Stimulated activated naive CD4-positive, alpha-beta T cell (primary cell): Measurements from ENCODE around the gene ADAP1.
"Not testable (repeated sequence)": the region's sequence is repeated elsewhere in the genome, so short reads cannot be mapped to it uniquely, and the experiment has no call there.

Source experiments
- DNase-seq, 6 experiments: peaks; one replicate each; lab custom pipeline; 2025; lab: John Stamatoyannopoulos, UW

ADAP1 gene

DNA sequence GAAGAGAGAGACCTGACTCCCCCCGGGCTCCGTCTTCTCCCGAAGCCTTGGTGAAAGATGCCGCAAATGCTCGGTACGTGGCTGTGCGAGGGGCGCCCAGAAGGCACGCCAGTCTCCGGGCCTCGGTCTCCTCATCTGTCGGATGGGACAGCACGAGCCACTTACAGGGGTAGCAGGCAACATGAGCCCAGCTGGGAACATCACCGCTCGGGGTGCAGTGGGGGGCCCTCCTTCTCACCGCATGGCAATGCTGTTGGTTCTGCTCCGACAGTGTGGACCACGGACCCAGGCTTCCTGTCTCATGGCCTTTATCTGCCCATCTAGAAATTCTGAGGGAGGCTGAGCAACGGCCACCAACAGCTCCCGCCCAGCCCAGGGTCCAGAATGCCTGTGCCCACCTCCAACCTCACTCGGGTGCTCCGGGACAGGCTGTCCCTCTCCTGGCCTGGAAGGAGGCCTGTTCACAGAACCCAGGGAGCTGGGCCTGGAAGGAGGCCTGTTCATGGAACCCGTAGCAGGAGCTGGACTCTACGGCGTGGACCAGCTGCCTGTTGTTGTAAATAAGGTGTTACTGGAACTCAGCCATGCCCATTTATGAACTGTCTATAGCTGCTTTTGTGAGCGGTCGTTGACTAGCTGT is 15.8 kb downstream of the ADAP1 start:
- DNase-seq, result no peak

DNA sequence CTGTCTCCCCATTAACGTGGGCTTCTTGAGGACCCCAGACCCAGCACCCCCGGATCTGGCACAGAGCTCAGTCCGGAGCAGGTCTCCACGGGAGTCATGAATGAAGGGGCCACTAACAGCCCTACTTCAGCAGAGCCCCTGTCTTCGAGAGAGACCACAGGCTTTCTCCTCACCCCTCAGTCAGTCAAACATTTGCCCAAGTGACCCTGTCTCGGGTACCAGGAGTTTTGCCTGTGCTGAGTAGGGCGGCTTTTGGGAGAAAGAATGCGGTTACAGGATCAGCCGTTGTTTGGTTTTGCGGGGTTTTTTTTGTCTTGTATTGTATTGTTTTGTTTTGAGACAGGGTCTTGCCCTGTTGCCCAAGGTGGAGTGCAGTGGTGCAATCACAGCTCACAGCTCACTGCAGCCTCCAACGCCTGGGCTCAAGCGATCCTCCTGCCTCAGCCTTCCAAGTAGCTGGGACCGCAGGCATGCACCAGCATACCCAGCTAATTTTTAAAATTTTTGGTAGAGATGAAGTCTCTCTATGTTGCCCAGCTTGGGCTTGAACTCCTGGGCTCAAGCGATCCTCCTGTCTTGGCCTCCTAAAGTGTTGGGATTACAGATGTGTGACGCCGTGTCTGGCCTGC is 16.5 kb downstream of the ADAP1 start:
- DNase-seq, result no peak

DNA sequence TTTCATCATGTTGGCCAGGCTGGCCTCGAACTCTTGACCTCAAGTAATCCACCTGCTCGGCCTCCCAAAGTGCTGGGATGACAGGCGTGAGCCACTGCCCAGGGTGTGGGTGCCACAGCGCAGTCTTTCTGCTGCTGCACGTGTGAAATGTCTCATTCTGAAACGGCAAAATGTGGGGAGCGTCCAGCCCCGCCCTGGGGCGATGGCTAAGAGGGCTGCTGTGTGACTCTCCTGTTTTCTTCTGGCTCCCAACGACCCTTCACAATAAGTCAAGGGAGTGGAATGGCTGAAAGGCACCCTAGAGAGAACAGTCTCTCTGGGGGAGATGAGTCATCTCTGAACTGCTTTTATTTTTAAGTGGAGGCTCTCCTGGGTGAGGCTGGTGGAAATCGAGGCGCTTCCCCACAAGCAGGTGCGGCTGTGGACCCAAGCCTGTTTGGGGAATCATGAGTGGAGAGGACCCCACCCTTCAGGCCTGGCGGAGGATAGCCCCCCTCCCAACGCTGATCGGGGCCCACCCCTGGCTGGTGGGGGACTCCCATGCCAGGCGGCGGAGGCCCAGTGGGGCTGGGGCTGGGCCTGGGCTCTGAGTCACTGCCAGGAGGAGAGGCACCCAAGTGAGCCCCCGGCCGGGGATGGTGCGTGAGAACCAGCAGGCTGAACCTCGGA is 18.0 kb downstream of the ADAP1 start:
- DNase-seq, result no peak

DNA sequence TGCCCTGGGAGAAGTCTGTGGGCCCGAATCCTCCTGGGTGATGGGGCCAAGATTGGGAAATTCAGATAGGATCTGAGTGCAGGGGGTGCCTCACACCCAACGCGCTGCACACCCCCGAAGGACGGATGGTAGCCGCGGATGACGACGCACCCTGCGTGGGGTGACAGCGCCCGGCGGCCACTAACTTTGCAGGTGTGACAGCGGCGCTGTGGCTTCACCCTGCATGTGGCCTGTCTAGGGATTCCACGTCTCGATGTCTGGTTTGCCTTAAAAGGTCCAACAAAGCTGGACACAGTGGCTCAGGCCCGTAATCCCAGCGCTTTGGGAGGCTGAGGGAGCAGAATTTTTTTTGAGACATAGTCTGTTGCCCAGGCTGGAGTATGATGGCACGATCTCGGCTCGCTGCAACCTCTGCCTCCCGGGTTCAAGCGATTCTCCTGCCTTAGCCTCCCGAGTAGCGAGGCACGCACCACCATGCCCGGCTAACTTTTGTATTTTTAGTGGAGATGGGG is 18.6 kb downstream of the ADAP1 start:
- no peak for DNase-seq

DNA sequence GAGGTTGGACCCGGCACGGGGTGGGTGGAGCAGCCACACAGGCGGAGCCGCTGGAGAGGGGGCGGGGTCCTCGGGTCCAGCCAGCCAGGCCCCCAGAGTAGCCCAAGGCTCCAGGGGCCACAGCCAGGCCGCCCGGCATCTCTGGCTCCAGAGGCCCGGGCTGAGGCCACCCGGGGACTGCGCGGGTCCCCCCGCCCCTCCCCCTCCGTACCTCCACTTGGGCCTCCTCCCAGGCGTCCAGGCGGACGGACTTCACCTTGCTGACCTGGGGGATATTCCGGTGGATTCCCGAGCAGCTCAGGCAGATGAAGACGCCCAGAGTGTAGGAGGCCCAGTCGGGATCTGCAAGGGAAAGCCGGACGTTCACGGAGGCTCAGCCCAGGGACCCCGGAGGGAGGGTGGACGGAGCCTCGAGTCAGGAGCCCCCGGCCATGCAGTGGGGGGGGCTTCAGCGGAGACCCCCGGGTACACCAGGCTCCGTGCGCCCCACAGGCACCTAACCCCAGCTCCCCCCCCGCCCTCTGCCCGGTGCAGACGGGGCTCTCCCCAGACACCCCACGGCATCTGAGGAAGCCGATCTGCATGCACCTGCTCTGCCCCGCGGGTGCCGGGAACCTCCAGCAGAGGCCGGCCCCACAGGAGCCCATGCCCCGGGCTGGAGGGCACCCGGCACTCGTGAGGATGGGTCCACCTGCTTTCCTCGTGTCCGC is 19.2 kb downstream of the ADAP1 start:
- no peak for DNase-seq

DNA sequence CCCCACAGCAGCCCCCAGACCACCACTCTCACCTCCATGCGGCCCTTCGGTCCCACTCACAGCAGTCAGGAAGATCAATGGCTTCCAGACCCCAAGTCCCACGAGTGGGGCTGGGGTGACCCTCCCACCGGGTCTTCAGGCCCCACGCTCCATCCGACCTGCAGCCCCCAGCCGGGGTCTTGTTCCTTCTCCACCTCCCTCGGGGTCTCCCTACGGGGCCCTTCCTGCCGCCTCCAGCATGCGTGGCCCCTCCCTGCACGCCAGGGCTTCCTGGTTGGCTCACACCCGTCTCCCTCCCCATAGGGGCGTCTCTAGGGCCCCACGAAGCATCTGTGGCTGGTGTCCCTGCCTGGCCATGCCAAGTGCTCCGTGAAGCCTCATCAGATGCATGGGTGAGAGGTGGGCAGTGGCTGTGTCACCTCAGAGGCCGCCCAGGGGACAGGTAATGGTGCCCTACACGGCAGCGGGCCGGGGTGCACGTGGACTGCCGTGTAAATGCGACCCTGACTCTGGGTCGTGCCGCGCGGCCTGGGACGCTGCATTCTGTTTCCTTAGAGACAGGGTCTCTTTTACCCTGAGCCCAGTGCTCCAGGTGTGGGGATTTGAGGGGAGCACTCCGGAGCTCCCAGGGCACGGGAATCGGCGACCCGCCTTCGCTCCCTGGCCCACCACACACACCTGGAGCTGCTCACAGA is 19.9 kb downstream of the ADAP1 start:
- no peak for DNase-seq

DNA sequence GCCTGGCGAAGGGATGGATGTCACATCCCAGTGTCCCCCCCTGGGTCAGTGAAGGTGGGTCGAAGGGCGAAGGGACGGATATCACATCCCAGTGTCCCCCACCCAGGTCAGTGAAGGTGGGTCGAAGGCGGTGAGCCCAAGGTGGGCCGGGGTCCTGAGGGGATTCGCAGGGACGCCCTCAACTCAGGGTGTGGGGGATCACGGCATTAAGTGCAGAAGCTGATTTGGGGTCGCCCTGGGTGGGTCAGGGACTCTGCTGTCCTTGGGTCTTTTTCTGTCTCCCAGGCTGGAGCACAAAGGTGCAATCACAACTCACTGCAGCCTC is 21.9 kb downstream of the ADAP1 start:
- no peak for DNase-seq

DNA sequence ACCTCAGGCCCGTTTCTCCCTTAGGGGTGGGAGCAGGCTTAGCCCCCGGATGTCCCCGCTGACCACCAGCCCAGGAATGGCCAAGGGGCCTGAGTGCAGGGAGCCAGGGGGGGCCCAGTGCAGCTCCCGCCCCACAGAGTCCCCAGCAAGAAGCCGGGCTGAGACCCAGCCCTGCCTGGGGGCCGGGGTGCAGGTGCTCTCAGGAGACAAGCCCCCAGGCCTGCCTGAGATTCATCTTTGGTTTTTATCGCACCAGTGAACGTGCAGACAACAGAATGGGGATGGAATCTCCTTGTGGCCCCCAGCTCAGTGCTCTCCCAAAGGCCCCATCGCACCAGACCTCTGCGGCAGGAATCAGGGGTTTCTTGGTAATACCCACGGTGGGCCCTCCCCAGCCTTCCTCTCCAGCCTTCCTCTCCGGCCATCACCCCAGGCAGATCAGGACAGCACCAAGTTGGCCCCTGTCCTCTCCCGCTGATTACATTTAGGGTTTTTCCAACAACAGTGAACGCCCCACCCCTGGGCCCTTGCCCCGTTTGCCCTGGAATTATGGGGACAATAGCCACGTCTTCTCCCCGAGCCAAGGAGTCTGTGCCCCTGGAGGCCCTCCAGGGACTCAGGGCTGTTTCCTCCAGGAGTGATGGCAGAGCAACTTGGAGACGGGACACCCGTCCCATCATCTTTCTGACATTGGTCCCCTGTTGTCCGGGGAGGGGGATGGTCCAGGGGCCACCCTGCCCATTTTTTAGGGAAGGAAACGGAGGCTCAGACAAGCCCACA is 22.4 kb downstream of the ADAP1 start:
- DNase-seq, result no peak

DNA sequence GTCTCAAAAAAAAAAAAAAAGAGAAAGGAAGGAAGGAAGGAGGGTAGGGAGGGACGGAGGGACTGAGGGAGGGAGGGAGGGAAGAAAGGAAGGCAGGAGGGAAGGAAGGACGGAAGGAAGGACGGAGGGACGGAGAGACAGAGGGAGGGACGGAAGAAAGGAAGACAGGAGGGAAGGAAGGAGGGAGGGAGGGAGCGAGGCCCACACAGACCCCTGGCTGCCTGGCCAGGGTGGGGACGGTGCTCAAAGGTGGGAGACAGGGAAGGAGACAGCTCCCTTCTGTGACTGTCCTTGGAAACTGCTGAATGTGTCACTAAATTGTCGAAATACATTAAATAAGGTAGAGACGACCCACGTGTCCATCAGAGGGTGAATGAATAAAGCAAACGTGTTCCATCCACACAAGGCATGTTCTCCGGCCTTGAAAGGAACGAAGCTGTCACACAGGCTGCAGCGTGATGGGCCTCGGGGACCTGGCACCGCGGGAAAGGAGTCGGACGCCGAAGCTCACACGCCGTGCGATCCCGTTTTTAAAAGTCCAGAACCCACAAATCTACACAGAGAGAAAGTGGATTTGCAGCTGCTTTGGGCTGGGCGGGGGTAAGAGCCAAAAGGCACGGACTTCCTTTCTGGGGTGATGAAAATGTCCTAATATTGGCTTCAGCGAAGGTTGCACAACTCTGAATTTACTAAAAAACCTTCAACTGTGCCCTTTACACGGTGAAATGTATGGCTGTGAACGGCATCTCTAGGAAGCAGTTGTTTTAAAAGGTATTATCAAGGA is 23.3 kb downstream of the ADAP1 start:
- DNase-seq, result no peak

DNA sequence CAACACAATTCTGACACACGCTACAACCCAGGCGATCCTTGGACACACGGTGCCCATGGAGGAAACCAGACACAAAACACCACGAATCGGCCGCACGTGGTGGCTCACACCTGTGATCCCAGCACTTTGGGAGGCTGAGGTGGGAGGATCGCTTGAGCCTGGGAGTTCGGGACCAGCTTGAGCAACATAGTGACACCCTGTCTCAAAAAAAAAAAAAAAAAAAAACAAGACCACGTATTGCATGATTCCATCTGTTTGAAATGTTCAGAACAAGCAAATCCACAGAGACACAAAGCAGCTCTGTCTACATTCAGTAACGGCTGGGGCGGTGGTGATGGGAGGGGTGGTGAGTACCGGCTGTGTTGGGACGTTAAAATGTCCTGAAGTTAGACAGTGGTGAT is 25.2 kb downstream of the ADAP1 start:
- DNase-seq, result no peak

DNA sequence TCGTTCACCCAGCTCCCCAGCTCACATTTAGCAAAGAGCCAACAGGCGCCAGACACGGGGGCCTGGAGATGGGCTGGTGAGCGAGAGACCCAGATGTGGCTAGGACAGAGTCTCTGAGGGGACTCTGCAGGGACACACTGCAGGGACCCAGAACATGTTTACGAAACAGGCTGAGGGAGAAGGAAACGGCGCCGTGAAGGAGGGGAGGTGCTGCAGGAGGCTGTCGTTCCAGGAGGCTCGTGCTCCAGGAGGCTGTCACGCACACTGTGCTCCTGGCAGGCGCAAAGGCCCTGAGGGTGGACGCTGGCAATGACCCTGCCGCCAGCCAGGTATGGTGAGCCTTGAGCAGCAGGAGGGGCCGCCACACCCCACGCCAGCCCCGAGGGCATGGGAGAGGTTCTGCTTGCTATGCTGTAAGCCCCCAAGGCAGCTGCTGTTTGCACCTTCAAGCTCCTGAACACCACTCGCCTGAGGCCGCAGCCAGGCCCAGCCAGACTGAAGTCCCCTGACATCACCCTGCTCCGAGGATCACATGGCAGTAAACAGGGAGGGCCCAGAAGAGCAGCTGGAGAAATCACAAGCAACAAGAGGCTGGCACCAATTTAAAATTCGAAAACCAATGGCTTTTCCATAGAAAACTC is 27.3 kb downstream of the ADAP1 start:
- DNase-seq, result no peak

DNA sequence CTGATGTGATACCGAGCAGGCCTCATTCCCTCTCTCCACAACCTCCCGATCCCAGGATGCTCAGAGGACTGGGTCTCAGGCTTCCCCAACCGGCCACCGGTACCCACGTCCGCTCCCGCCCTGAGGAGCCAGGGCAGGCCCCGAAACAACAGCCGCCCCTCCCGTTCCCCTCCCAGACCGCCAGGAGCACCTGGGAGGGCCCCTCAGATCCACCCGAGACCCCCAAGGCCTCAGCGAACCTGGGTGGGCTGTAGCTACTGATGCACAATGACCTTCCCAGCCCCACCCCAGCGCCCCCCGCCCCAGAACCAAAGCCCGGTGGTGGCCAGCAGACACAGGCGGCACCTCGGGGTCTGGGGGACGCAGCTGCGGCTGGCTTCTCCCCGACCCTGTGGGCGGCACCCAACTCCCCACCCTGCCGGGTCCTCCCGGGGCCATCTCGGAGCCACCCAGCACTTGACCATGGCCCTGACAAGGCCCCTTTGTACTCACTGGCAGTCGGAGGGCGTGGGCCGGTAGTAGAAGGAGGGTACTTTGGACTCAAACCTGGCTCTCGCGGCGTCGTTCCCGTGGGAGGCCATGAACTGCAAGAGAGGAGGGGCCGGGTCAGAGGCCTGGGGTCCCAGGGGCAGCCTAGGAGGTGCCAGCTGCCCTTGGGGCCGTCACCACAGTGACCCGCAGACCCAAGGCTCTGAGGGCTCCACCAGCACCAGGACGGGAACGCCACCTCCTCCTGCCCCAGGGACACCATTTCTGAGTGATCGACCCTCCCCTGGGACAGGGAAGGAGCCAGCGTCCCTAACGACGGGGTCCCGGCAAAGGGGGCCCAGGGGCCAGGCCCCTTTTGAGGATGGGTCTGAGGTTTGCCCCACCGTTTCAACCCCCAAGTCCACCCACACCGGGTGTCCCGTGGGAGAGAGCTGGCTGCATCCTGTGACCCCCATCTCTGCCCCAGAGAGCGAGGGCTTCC is 28.1 kb downstream of the ADAP1 start:
- DNase-seq, result no peak

DNA sequence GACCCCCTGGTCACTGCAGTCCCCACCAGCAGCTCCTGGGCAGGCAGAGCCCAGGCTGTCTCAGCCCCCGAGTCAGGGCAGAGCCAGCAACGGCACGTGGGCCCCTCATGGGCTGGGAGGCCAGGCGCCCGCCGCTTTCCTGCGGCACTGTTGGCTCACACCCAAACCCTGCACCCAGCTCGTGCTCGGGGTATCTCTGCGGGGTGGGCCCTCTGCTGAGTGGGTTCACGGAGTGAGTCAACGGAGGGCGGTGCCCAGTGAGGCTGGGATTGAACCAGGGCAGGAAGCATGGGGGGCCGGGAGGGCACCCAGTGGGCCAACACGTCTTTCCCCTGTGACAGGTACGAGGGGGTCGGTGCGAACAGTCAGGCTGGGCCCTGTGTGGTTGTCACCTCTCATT is 28.9 kb downstream of the ADAP1 start:
- no peak for DNase-seq

DNA sequence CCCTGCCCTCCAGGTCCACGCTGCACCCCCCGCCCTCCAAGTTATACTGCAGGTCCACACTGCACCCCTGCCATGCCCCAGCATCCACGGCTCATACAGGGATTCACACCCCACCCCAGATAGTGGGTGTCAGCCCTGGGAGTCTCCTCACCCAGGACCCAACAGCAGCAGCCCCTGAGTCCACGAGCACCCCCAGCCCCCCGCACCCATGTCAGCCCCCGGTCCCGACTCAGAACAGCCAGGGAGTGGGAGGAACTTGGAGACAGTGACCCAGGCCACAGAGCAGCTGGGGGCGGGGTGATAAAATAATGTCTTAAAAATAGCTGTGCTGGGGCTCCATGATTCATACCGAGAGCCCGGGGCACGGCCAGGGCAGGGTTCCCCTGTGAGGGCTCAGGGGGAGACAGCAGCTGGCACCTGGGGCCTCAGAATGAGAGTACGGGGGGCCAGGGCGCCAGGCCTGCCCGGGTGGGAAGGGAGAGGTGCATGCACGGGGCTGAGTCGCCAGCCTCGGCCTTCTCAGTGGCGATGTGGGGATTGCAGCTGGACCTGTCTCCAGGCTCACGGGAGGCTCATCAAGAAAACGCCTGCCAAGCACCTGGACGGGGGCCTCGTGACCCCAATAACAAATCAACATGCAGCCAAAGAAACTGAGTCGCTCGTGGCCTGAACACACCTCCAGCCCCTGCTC is 29.8 kb downstream of the ADAP1 start:
- no peak for DNase-seq

DNA sequence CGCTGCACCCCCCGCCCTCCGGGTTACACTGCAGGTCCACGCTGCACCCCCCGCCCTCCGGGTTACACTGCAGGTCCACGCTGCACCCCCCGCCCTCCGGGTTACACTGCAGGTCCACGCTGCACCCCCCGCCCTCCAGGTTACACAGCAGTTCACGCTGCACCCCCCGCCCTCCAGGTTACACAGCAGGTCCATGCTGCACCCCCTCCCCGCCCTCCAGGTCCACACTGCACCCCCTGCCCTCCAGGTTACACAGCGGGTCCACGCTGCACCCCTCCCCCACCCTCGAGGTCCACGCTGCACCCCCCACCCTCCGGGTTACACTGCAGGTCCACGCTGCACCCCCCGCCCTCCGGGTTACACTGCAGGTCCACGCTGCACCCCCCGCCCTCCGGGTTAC is 30.4 kb downstream of the ADAP1 start:
- DNase-seq, result not testable (repeated sequence)

DNA sequence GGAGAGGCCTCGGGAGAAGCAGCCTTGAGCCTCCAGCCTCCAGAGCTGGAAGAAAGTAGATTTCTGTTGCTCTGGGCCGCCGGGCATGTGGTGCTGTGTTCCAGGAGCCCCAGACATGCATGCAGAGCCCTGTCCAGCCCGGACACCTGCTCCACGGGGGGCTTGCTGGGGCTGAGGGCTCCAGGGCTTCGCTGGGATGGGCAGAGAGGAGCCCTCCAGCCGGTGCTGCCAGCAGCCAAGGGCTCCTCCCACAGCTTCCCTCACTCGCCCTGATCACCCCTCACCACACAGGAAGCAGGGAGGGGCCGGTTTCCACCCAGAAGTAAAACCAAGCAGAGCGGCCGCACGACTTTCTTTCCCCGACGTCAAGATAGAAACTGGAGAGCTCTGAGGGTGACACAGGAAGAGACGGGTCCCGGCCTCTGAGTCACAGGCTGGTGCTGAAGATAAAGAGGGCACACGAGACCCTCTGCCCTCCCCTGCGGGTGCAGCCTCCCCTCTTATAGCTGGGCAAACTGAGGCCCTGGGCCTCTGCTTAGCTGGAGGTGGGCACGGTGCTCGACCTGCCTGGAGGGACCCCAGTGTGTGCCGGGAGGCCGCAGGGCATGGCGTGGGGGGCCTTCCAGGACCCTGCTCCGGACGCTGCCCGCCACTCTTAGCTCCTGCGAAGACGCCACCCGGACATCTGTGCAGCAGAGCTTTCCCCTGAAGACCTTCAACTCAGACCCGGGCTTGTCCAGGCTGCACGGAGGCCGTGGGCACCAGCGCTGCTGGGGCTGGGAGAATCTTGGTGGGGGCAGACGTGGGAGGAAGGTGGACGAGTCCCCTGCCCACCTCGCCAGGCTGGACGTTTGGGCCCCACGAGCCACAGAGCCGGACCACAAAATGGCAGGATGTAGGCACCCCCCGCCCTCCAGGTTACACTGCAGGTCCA is 31.1 kb downstream of the ADAP1 start:
- peak; percentile 76 to 91 (median 84) for DNase-seq
